ENCODE results near the gene AKR1B1.

Gene AKR1B1

DNA sequence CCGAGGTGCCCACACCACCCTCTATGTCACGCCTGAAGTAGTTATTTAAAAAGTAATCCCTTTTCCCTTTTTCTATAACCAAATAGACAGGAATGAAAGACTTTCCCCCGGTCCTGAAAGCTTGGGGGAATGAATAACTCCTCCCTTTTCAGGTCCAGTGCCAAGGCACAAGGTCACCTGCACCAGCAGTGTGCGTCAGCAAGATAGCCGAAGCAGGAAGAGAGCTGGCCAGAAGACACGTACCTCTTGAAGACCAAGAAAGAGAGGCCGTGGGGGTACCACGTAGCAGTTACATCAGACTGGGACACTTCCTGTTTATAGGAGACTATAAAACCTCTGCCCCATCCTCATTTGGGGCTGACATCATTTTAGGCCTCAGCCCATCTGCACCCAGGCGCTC is 10.7 kb upstream of the AKR1B1 start:
- DNase-seq (ENCODE audit: low spot score), result no peak

DNA sequence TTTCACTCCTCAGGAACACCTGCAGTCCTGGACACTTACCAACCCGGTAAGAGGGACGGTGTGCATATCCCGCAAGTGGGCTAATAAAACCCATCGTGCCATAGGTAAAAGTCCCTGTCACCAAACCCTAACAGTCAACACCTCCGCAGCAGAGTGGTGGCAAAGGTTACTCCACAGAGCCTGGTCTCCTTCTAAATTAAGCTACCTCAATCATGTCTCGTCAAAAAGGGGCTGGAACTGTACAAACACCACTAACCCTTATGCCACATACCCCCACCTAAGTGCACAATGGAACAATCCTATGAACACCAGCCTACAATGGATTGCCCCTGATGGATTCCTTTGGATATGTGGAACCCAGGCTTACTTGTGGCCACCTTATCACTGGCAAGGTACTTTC is 9.6 kb upstream of the AKR1B1 start:
- DNase-seq (ENCODE audit: low spot score), result no peak

DNA sequence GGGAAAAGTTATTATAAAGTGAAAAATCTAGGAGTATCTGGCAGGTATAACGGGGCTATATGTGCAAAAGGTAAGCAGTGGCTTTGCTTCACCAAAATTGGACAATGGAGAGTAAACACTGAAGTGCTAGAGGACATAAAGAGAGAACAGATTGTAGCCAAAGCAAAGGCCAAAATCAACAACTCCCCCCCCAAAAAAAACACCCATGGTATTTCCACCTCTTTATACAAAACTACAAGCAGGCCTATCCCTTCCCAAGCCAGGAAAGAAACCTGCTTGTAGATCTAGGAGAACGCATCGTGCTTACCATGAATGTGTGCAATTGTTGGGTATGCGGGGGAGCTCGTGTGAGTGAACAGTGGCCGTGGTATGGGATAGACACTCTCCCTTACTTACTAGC is 9.2 kb upstream of the AKR1B1 start:
- DNase-seq (ENCODE audit: low spot score), result no peak

DNA sequence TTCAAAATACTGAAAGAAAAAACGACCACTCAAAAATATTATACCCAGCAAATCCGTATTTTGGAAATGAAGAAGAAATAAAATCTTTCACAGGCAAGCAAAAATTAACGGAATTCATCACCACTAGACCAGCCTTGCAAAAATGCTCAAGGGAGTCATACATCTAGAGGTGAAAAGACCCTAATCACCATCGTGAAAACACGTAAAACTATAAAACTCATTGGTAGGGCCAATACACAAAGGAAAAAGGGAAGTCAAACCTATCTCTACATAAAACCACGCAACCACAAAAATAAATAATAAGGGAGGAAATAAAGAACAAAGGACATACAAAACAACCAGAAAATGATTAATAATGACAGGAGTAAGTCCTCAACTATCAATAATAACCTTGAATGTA is 6.6 kb upstream of the AKR1B1 start:
- no peak for DNase-seq (ENCODE audit: low spot score)

DNA sequence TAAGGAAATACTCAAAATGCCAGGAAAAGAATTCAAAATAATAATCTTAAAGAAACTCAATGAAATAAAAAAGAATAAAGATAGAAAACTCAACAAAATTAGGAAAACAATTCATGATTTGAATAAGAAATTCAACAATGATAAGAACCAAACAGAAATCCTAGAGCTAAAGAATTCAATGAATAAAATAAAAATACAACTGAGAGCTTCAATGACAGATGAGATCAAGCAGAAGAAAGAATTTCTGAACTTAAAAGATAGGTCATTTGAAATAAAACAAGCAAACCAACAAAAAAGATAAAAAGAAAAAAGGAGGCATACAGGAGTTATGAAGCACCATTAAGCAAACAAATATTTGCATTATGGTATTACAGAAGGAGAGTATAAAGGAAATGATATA is 5.6 kb upstream of the AKR1B1 start:
- DNase-seq (ENCODE audit: low spot score), result no peak

DNA sequence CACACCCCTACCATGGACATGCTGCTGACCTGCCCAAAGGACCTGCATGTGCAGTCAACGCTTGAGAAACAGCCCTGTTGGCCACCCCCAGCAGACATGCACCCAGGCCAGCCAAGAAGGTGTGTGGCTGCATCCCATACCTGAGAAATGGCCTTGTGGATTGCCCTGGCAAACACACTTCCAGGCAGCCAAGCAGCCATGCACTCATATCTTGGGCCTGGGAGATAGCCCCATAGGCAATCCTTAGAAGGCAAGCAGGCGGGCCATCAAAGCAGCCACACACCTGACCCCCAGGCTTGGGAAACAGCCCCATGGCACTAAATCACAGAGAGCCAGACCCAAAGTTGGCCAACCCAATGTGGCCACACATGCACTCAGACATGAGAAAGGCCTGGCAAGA is 4.9 kb upstream of the AKR1B1 start:
- DNase-seq (ENCODE audit: low spot score), result no peak

DNA sequence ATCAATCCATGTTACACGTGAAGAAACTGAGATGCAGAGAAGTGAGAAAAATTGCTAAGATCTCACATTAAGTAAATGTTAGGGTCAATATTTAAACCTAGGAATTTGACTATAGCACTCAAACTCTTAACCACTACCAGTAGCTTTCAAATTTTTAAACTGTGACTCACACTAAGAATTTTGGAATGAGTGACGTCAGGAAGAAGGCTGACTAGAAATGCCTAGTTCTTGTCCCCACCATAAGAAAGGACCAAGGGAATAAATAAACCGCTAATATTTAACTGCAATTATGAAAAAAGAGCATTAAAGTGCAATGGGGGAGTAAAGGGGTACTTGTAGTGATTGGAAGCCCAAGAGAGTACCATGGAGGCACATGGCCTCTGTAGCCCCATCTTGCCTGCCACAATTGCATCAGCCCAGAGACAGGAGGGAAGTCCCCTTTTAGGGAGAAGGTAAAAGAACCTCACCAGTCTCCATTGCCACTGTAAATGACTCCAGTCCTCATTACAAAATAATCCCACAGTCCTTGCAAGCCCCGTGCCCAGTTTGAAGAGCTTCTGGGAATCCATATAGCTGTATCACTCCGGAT is 3.5 kb upstream of the AKR1B1 start:
- DNase-seq (ENCODE audit: low spot score), result no peak

DNA sequence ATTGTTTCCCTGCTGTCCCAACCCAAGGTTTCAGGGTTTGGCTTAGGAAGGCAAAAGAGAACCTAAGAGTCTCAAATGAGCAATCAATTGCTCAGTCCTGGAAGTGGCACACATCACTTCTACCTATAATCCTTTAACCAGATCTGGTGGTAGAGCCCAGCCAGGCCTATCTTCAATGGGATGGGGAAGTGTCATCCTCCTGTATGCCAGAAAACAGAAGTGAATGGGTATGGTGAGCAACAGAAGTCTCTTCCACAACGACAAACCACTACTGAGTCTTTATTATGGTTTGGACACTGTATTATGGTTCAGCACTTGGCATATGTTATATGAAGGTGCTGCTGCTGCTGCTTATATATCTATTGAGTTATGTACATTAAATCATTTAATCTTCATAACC is 3.0 kb upstream of the AKR1B1 start:
- no peak for DNase-seq (ENCODE audit: low spot score)

DNA sequence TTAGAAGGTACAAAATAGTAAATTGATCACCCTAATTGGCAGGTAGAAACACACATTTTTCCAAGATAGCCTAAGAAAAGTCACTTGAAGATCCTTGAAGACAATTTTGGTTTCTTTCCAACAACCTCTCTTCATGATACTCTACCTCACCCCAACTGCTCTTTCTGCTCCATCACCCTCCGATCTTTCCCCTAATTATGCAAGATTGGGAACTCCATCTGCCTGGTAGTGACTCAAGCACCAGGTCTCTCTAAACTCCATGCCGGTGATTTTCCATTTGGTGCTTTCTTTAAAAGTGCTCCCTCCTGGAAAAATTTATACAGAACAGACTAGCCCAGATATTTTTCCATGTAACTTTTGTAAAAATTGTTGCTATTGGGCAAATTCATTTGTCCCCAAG is 1.1 kb upstream of the AKR1B1 start:
- DNase-seq (ENCODE audit: low spot score), result no peak

DNA sequence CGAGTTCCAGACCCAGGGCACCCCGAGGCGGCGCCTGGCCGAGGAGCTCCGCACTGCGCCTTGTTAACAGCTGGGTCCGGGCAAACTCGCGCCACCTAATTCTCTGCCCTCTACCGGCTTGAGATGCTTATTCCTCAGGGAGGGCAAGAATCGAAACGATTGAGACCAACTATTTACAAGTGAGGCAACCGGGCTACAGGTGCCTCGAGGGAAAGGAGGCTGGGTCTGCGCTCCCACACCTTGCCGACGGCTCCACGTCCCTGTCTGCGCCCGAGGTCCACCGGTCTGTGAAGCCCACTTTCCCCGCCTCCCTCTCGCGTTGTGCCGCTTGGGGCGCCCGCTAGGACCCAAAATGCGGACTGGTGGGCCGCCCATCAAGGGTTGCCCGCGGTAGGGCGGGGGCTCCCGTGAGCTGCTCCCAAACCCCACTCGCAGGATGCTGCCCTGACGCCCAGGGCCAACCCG is 527 bp downstream of the AKR1B1 start:
- peak; percentile 44 for DNase-seq (ENCODE audit: low spot score)

DNA sequence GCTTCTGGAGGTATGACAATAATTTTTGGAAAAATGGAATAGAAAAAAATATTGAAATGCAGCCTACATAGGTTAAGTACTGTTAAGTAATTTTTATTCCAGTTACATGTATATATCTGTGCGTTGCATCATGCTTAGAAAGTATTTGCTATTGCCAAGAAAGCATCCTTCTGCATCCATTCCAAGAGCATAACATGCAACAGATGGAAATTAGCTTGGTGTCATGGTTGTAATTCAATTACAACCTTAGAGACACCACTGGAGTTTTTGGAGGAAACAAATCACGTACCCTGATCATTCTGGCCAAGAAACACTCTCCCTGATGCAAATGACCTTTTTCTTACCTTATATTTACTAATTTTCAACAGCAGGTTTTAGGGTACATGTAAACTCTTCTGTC is 1.7 kb downstream of the AKR1B1 start:
- no peak for DNase-seq (ENCODE audit: low spot score)

DNA sequence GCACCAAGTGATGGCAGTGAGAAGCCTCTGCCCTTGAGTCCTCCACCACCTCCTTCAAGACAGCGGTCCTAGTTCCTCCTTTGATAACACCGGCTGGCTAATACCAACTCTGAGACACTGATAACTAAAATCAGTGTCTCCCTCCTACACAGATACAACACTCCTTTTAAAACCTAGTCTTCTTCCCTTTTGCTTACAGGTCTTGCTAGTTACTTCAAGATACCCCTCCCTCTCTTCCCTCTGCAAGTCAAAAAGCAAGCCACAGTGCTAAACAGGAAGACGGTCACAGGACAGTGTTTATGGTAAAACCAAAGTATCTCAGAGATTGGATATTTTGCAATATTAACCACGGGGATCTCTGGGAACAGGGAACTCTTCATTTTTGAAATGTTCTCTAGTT is 4.6 kb downstream of the AKR1B1 start:
- peak; percentile 26 for DNase-seq (ENCODE audit: low spot score)

GRCh38 chr7:134453518-134453917 is 5.4 kb downstream of the AKR1B1 start:
- no peak for DNase-seq (ENCODE audit: low spot score)

DNA sequence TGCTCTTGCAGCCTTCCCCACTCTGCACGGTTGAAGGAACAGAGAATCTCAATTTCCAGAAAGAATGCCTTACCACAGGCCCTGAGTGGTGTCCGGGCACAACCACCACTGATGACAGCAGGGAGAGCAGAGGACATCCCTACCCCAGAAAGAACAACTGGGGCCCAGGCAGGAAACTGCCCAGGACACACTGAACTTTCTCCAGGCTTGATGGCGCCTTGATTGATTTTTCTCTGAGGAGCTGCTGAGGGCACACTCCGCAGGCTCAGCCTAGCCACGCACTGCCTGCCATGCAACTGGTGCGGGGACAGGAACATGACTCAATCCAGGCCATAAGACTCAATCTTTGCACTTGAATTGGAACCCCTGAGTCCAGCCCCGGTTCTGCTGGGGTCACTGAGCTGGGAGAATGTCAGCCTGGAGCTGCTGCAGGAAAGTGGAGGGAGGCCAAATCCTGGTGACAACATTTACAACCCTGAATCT is 5.9 kb downstream of the AKR1B1 start:
- no peak for DNase-seq (ENCODE audit: low spot score)

- no peak for DNase-seq (ENCODE audit: low spot score)
Observed at GRCh38 chr7:134452419-134452838, 6.5 kb downstream of the AKR1B1 start.

GRCh38 chr7:134451656-134452055 is 7.2 kb downstream of the AKR1B1 start:
- no peak for DNase-seq (ENCODE audit: low spot score)

DNA sequence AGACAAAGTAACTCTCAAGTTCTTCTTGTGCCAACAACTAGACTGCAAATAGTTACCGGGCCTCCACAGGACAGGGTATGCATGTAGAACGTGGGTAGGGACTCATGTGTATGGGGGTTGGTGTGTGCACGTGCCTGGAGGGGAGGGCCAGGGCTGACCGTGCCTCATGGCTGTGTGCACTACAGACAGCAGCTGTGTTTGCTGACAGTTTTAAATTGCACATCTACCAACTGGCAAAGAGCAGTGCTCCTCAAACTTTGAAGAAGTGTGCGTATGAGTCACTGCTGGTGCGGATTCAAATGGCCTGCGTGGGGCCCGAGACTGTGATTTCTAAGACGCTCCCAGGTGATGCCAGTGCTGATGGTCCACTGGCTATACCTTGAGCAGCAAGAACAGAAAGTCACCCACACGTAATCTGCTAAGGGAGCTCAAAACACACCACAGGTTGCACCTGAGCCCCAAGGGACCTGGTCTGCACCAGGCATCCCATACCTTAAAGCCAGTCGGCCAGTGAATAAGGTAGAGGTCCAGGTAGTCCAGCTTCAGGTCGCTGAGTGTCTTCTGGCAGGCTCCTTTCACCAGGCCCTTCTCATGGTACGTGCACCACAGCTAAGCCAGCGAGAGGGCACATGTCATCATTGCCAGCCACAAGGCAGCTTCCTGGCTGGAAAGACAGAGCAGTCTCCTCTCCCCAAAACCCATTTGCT is 8.5 kb downstream of the AKR1B1 start:
- DNase-seq (ENCODE audit: low spot score), result no peak

DNA sequence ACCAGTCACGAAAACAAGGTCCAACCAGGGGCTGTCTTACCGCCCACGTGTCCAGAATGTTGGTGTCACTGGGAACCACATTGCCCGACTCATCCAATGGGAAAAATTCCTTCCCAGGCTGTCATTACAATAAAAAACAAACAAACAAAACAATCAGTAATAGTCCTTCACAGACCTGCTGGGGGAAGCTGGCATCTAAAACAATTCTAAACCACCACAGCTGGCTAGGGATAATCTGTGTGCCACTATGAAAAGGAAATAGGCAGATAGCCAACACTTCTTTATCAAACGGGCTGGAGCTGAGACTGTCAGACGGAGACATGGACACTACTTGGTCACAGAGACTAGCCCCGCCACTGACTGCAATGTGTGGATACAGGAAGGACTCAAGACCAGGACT is 9.2 kb downstream of the AKR1B1 start:
- no peak for DNase-seq (ENCODE audit: low spot score)

- DNase-seq (ENCODE audit: low spot score), result no peak
Observed at GRCh38 chr7:134448356-134449229, 10.3 kb downstream of the AKR1B1 start.

DNA sequence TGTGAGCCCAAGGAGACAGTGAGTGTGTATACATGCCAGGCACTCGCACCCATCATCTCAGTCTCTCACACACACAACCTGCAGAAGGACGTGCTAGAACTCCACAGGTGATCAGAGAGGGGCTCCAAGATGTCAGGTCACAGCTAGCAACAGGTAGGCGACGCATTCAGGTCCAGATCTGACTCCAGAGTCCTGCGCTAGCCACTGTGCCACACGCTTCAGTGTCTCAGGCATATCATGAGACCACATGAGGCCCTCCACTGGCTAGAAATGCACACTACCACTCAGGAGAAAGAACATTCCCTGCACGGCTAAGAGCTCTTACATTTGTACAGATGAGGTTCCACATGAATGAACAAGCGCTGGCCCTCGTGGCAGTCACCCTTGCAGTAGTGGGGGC is 11.5 kb downstream of the AKR1B1 start:
- no peak for DNase-seq (ENCODE audit: low spot score)

- no peak for DNase-seq (ENCODE audit: low spot score)
Observed at GRCh38 chr7:134446923-134447322, 12.0 kb downstream of the AKR1B1 start.

GRCh38 chr7:134446446-134446845 is 12.5 kb downstream of the AKR1B1 start:
- no peak for DNase-seq (ENCODE audit: low spot score)

DNA sequence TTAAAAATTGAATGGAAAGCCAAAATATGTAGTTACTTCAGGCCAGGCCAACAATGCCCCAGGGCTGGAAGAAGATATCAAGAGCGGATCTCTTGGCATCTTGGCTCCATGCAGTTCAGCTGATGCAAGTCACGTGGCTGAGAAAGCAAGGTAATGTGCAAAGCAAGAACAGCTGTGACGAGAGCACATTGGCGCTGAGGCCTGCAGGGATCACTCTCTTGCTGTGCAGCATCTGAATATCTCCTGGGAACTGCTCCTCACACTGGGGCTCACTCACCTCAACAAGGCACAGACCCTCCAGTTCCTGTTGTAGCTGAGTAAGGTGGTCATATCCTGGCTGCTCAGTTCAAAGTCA is 14.0 kb downstream of the AKR1B1 start:
- DNase-seq (ENCODE audit: low spot score), result no peak
